Stimulated activated CD4-positive, alpha-beta T cell treated with anti-CD3 and anti-CD28 coated beads, Interleukin-15, amount 100 ng/mL, for 24 hours (primary cell): ENCODE data around the gene BACH1.

Experiments used
- DNase-seq: peaks from one replicate; pipeline ENCODE4 v3.0.0-alpha.2; 2020

The BACH1 gene

DNA sequence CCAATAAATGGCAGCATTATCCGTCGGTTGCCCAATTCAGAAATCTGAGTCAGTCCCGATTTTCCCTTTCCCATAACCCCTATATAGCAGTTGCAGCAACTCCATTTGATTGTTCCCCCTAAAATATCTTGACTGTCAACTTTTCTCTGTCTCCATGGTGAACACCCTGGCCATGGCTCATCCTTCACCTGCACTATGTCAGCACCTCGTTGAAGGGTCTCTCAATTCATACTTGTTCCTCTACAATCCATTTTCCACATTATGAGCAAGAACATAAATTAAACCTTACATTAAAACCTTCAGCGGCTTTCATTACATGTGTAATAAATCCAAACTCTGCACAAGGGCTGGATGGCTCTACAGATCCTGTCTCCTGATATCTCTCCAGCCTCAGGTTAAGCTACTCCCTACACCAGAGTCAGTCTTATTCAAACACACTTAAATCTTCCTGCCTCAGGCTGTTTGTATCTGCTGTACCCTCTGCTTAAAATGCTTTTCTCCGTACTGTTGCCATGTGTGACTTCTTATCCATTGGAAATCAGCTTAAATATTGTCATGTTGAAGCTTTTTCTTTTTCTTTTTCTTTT lies 87.3 kb downstream of the BACH1 start:
- DNase-seq = no peak

DNA sequence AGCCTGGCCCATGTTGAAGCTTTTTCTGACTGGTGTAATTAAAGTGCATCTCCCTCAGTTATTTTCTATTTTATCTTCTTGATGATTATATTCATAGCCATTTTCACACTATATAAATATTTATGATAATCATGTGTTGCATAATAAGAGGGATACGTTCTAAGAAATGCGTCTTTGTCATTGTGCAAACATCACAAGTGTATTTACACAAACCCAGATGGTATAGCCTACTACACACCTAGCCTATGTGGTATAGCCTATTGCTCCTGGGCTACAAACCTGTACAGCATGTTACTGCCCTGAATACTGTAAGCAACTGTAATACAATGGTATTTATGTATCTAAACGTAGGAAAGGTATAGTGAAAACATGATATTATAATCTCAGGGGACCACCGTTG lies 88.1 kb downstream of the BACH1 start:
- DNase-seq = no peak

DNA sequence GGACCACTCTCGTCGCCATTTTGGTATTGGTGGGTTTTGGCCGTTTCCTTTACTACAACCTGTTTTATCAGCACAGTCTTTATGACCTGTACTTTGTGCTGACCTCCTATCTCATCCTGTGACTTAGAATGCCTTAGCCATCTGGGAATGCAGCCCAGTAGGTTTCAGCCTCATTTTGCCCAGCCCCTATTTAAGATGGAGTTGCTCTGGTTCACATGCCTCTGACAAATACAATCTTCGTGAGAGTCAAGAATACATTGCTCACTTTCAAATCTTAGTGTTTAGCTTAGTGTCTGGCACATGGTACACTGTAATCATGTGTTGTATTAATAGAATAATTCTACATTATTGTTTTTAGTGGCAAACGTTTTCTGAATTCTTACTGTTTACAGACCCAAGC lies 88.9 kb downstream of the BACH1 start:
- DNase-seq = no peak

DNA sequence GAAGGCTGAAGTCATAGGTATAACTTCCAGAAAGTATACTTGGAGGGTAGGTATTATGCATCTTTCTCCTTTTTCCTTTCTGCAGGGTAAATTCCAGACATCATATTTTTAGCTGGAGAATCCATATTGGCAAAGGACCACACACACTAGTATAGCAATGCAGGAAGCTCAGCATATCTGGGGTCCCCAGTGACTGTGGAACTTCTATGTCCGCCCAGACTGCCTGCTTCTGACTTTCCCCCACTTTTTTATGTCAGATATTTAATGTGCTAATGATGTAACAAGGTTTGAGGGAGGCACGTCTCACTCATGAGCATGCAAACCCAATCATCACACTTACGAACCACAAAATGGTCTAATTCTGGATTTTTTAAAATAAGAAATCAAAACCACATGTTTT lies 90.4 kb downstream of the BACH1 start:
- DNase-seq = no peak

DNA sequence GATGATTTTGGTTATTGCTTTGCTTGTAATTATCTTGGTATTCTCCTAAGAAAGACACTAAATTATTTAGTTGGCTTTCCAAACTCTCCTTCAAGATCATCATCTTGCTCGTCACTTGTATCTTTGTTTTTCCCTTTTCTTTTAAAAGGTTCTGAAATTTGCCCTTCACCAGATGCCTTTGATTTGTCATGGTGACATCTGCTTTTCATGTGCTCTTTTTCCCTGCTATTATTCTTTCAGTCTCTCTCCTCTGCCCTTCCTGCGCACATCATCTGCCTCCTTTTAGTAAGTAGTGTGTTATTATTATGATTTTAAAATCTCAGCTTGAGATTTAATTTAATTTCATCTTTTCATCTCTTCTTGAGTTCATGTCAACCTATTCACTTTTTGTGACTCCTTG lies 92.1 kb downstream of the BACH1 start:
- DNase-seq = no peak

DNA sequence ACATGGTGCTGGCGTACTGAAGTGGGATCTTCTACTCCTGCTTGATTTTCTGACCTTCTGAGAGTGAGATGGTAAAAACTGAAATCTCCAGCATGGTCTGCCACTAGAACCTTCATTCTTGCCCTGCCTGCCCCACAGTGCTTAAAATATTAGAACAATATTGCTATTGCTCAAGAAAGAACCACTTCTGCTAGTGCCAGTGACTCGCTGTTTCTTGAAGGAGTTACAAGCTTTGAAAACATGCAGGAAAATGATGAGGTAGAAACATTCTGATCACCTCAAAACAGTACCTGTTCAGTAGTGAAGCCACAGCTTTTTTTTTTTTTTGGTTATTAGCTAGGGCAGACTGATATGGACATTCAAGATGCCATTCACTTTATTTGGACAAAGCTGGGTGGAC lies 95.3 kb downstream of the BACH1 start:
- DNase-seq = no peak
